Astrocyte of the cerebellum (primary cell): ENCODE data around the gene PLBD2.

Experiments
- DNase-seq: peaks from one replicate; pipeline ENCODE4 v3.0.0-alpha.2; 2011; ENCODE audit warnings: low read depth
- H3K4me3 ChIP-seq: 2 replicates; pipeline ENCODE4 v1.5.1; 2011; ENCODE audit warnings: mild to moderate bottlenecking, low read depth, low read length, moderate library complexity
- CTCF ChIP-seq: IDR thresholded peaks from 2 replicates; pipeline ENCODE4 v1.5.1; 2012; ENCODE audit warnings: low read length, low read depth, moderate library complexity, mild to moderate bottlenecking; ENCODE audit errors: missing control alignments
- in situ Hi-C: cut with HindIII; loops from 2 replicates; pipeline ENCODE4 v1.10.0; 2017; ENCODE audit warnings: low sequenced_read_pairs

The PLBD2 gene

DNA sequence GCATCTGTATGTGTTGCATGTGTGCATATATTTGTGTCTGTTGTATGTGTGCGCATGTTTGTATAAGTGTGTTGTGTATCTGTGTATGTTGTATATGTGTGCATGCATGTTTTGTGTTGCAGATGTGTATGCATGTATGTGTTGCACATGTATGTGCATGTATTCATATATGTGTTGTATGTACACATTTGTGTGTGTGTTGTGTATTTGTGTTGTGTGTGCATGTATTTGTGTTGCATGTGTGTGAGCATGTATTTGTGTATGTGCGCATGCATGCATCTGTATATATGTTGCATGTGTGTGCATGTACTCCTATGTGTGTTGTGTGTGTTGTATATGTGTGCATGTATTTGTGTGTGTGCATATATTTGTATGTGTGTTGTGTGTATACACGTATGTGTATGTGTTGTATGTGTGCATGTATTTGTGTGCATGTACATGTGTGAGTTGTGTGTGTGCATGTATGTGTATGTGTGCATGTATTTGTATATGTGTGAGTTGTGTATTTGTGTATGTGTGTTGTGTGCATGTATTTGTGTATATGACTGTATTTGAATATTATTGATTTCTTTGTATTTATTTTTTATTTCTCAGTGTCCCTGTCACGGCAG is 40.2 kb upstream of the PLBD2 start:
- no peak for TF ChIP-seq CTCF
- no peak overlapping the region for H3K4me3 ChIP-seq
- no peak for DNase-seq
- in situ Hi-C loops, result no loop called here

- in situ Hi-C loops, result no loop called here
- DNase-seq, result no peak
- no peak for TF ChIP-seq CTCF
- no peak overlapping the region for H3K4me3 ChIP-seq
Observed at GRCh38 chr12:113318900-113319628, 39.3 kb upstream of the PLBD2 start.

- DNase-seq, result no peak
- no peak for TF ChIP-seq CTCF
- in situ Hi-C loops, result no loop called here
- H3K4me3 ChIP-seq, result no peak overlapping the region
Observed at GRCh38 chr12:113320401-113320800, 38.0 kb upstream of the PLBD2 start.

- in situ Hi-C loops, result no loop called here
- no peak for DNase-seq
- no peak overlapping the region for H3K4me3 ChIP-seq
- no peak for TF ChIP-seq CTCF
Observed at GRCh38 chr12:113322343-113322742, 36.0 kb upstream of the PLBD2 start.

DNA sequence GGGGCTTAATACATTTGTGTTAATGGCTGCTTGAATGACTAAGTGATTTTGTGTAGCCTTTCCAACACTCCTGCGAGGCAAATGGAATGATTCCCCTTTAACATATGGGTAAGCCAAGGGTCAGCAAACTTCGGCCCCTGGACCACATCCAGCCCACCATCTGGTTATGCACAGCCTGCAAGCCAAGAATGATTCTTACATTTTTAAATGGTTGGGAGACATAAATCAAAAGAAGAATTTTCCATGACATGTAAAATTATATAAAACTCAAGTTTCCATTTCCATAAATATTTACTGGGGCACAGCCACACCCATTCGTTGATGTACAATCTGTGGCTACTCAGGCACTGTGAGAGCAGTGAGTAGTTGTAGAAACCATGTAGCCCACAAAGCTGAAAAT is 32.5 kb upstream of the PLBD2 start:
- in situ Hi-C loops, result no loop called here
- peak; percentile 15 for DNase-seq
- no peak overlapping the region for H3K4me3 ChIP-seq
- TF ChIP-seq CTCF, result no peak

- in situ Hi-C loops, result no loop called here
Observed at GRCh38 chr12:113326775-113327395, 31.5 kb upstream of the PLBD2 start.

More at GRCh38 chr12:113326775-113327395, 31.5 kb upstream of the PLBD2 start:
- TF ChIP-seq CTCF, result no peak
- DNase-seq, result no peak
- no peak overlapping the region for H3K4me3 ChIP-seq
